HEK293 (cell line): ENCODE results near the gene BHLHE41.

Experiments
- ATF2 ChIP-seq: fragments of 450-650 bp; formaldehyde crosslinking; IDR thresholded peaks from 2 replicates; pipeline ENCODE4 v1.5.1; 2016; ENCODE audit warnings: missing biosample characterization, missing genetic modification characterization, low read depth
- BCL6B ChIP-seq: fragments of 450-650 bp; formaldehyde crosslinking; IDR thresholded peaks from 2 replicates; pipeline ENCODE4 v1.5.1; 2017; ENCODE audit warnings: missing biosample characterization, missing genetic modification characterization
- CTCF ChIP-seq: fragments of 450-650 bp; formaldehyde crosslinking; IDR thresholded peaks from 2 replicates; pipeline ENCODE4 v1.5.1; 2016; ENCODE audit warnings: missing biosample characterization, missing genetic modification characterization
- GFI1B ChIP-seq: fragments of 450-650 bp; formaldehyde crosslinking; IDR thresholded peaks from 2 replicates; pipeline ENCODE4 v1.5.1; 2016; ENCODE audit warnings: missing biosample characterization, missing genetic modification characterization
- KLF16 ChIP-seq: fragments of 450-650 bp; formaldehyde crosslinking; IDR thresholded peaks from 2 replicates; pipeline ENCODE4 v1.5.1; 2017; ENCODE audit warnings: missing biosample characterization, missing genetic modification characterization
- OSR2 ChIP-seq: fragments of 450-650 bp; formaldehyde crosslinking; IDR thresholded peaks from 2 replicates; pipeline ENCODE4 v1.5.1; 2016; ENCODE audit warnings: missing biosample characterization, missing genetic modification characterization
- PBX3 ChIP-seq: sonication (generic); formaldehyde crosslinking; IDR thresholded peaks from 2 replicates; pipeline ENCODE4 v1.8.1; 2022; ENCODE audit warnings: mild to moderate bottlenecking, moderate library complexity, missing genetic modification reagents
- SP2 ChIP-seq: fragments of 450-650 bp; formaldehyde crosslinking; IDR thresholded peaks from 2 replicates; pipeline ENCODE4 v1.5.1; 2016; ENCODE audit warnings: missing biosample characterization, missing genetic modification characterization
- TRIM28 ChIP-seq: IDR thresholded peaks from 2 replicates; pipeline ENCODE4 v1.6.1; 2011; ENCODE audit warnings: low read length, control low read depth, borderline replicate concordance
- ZBTB6 ChIP-seq: fragments of 450-650 bp; formaldehyde crosslinking; IDR thresholded peaks from 2 replicates; pipeline ENCODE4 v1.5.1; 2017; ENCODE audit warnings: missing biosample characterization, missing genetic modification characterization
- ZBTB8A ChIP-seq: fragments of 450-650 bp; formaldehyde crosslinking; IDR thresholded peaks from 2 replicates; pipeline ENCODE4 v1.5.1; 2016; ENCODE audit warnings: missing biosample characterization, missing genetic modification characterization
- ZFP3 ChIP-seq: fragments of 450-650 bp; formaldehyde crosslinking; IDR thresholded peaks from 2 replicates; pipeline ENCODE4 v1.5.1; 2016; ENCODE audit warnings: low read depth, missing biosample characterization, missing genetic modification characterization
- ZNF10 ChIP-seq: fragments of 450-650 bp; formaldehyde crosslinking; IDR thresholded peaks from 2 replicates; pipeline ENCODE4 v1.5.1; 2017; ENCODE audit warnings: missing biosample characterization, missing genetic modification characterization
- ZNF140 ChIP-seq: fragments of 450-650 bp; formaldehyde crosslinking; IDR thresholded peaks from 2 replicates; pipeline ENCODE4 v1.5.1; 2016; ENCODE audit warnings: missing biosample characterization, missing genetic modification characterization
- ZNF175 ChIP-seq: fragments of 450-650 bp; formaldehyde crosslinking; IDR thresholded peaks from 2 replicates; pipeline ENCODE4 v1.5.1; 2016; ENCODE audit warnings: missing biosample characterization, missing genetic modification characterization
- ZNF184 ChIP-seq: fragments of 450-650 bp; IDR thresholded peaks from 2 replicates; pipeline ENCODE4 v1.5.1; 2018; ENCODE audit warnings: missing biosample characterization, mild to moderate bottlenecking, missing genetic modification characterization
- ZNF24 ChIP-seq: fragments of 450-650 bp; formaldehyde crosslinking; IDR thresholded peaks from 2 replicates; pipeline ENCODE4 v1.5.1; 2016; ENCODE audit warnings: missing biosample characterization, missing genetic modification characterization
- ZNF366 ChIP-seq: fragments of 450-650 bp; formaldehyde crosslinking; conservative IDR thresholded peaks from 2 replicates; pipeline ENCODE4 v1.5.1; 2016; ENCODE audit warnings: missing biosample characterization, missing genetic modification characterization
- ZNF416 ChIP-seq: fragments of 450-650 bp; formaldehyde crosslinking; IDR thresholded peaks from 2 replicates; pipeline ENCODE4 v1.5.1; 2016; ENCODE audit warnings: missing biosample characterization, missing genetic modification characterization
- ZNF473 ChIP-seq: fragments of 450-650 bp; formaldehyde crosslinking; IDR thresholded peaks from 2 replicates; pipeline ENCODE4 v1.5.1; 2017; ENCODE audit warnings: missing biosample characterization, missing genetic modification characterization
- ZNF48 ChIP-seq: fragments of 450-650 bp; formaldehyde crosslinking; IDR thresholded peaks from 2 replicates; pipeline ENCODE4 v1.5.1; 2016; ENCODE audit warnings: missing biosample characterization, missing genetic modification characterization
- ZNF488 ChIP-seq: fragments of 450-650 bp; formaldehyde crosslinking; IDR thresholded peaks from 2 replicates; pipeline ENCODE4 v1.5.1; 2016; ENCODE audit warnings: missing biosample characterization, missing genetic modification characterization
- ZNF510 ChIP-seq: fragments of 450-650 bp; formaldehyde crosslinking; IDR thresholded peaks from 2 replicates; pipeline ENCODE4 v1.5.1; 2018; ENCODE audit warnings: mild to moderate bottlenecking, missing genetic modification characterization, missing biosample characterization; ENCODE audit not compliant: insufficient replicate concordance
- ZNF521 ChIP-seq: fragments of 450-650 bp; formaldehyde crosslinking; IDR thresholded peaks from 2 replicates; pipeline ENCODE4 v1.5.1; 2017; ENCODE audit warnings: missing biosample characterization, mild to moderate bottlenecking, missing genetic modification characterization
- ZNF610 ChIP-seq: fragments of 450-650 bp; formaldehyde crosslinking; IDR thresholded peaks from 2 replicates; pipeline ENCODE4 v1.5.1; 2016; ENCODE audit warnings: missing biosample characterization, missing genetic modification characterization, borderline replicate concordance
- ZNF664 ChIP-seq: fragments of 450-650 bp; formaldehyde crosslinking; IDR thresholded peaks from 2 replicates; pipeline ENCODE4 v1.5.1; 2016; ENCODE audit warnings: missing biosample characterization, missing genetic modification characterization
- ZNF791 ChIP-seq: fragments of 450-650 bp; formaldehyde crosslinking; IDR thresholded peaks from 2 replicates; pipeline ENCODE4 v1.5.1; 2016; ENCODE audit warnings: missing biosample characterization, missing genetic modification characterization
- ZNF792 ChIP-seq: fragments of 450-650 bp; formaldehyde crosslinking; IDR thresholded peaks from 2 replicates; pipeline ENCODE4 v1.5.1; 2016; ENCODE audit warnings: missing biosample characterization, missing genetic modification characterization
- ZSCAN18 ChIP-seq: fragments of 450-650 bp; formaldehyde crosslinking; IDR thresholded peaks from 2 replicates; pipeline ENCODE4 v1.5.1; 2016; ENCODE audit warnings: missing biosample characterization, missing genetic modification characterization
- ZSCAN23 ChIP-seq: fragments of 450-650 bp; formaldehyde crosslinking; IDR thresholded peaks from 2 replicates; pipeline ENCODE4 v1.5.1; 2016; ENCODE audit warnings: missing biosample characterization, missing genetic modification characterization

BHLHE41 gene

GRCh38 chr12:26124446-26125399, at the start of gene BHLHE41 (continued):
- TF ChIP-seq ZSCAN18 (tag by site-specific recombination) (no peak), KLF16 (tag by site-specific recombination) (peak; percentile 51; the same call in 1 of the 2 replicates), ZNF140 (no peak), ZBTB6 (tag by site-specific recombination) (peak; percentile 48; the same call in 1 of the 2 replicates), OSR2 (tag by site-specific recombination) (no peak), ZNF664 (no peak), ZNF521 (tag by site-specific recombination) (no peak), CTCF (tag by site-specific recombination) (peak; percentile 60), ATF2 (no peak), ZNF10 (no peak), ZNF184 (tag by site-specific recombination) (no peak), GFI1B (tag by site-specific recombination) (peak; percentile 40; the same call in 1 of the 2 replicates), SP2 (tag by site-specific recombination) (peak; percentile 61), BCL6B (tag by site-specific recombination) (no peak), ZNF366 (tag by site-specific recombination) (peak; percentile 59; the same call in 1 of the 2 replicates), ZFP3 (0 out of 2 replicates have a peak, but pooled peaks have one; percentile 39), ZNF610 (tag by site-specific recombination) (peak; percentile 44; the same call in 1 of the 2 replicates), ZNF792 (tag by site-specific recombination) (peak; percentile 37; the same call in 1 of the 2 replicates), PBX3 (CRISPR knock-in tag) (no peak), TRIM28 (peak; percentile 26; the same call in 1 of the 2 replicates), ZNF48 (tag by site-specific recombination) (no peak), ZNF473 (no peak), ZNF510 (tag by site-specific recombination) (no peak), ZSCAN23 (tag by site-specific recombination) (no peak), ZNF24 (tag by site-specific recombination) (no peak), ZBTB8A (peak; percentile 62), ZNF791 (no peak), ZNF488 (tag by site-specific recombination) (no peak), ZNF416 (tag by site-specific recombination) (no peak), ZNF175 (tag by site-specific recombination) (no peak)
